HG03432 (cell line): ENCODE measurements around the gene LRRC36.
A peak's percentile ranks its signal among the peaks of the same experiment; 100 is the strongest.
"Not testable (repeated sequence)": the region's sequence is repeated elsewhere in the genome, so short reads cannot be mapped to it uniquely, and the experiment has no call there.

Source experiments
- ATAC-seq: cut with Tn5 transposase; IDR thresholded peaks from one replicate; pipeline ENCODE4 v1.9.1; 2021; ENCODE audit warnings: mild to moderate bottlenecking, moderate library complexity; ENCODE audit not compliant: unreplicated experiment

The LRRC36 gene

GRCh38 chr16:67399749-67400704 lies 73.4 kb downstream of the LRRC36 start:
- ATAC-seq, result no peak

- no peak for ATAC-seq
These were observed 74.3 kb downstream of the LRRC36 start for GRCh38 chr16:67400901-67401300.

GRCh38 chr16:67403976-67404555 lies 77.5 kb downstream of the LRRC36 start:
- no peak for ATAC-seq

GRCh38 chr16:67404740-67405226 lies 78.2 kb downstream of the LRRC36 start:
- no peak for ATAC-seq

DNA sequence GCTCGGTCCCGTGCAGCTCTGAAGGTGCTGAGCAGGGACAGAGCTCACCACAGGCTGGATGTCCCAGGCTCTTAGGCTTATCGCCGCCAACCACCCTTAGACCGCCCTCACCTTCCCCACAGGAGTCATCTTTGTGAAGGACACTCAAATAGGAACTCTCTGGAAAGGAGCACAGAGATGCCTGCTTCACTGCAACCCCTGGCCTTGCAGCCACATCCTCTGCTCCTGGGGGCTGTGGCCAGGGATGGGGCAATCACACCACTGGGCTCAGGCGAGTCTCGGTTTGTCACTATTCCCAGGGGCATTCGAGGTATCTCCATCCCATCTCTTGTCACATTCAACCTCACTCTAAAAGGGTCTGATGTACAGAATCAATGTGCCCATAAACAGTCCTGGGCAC lies 78.7 kb downstream of the LRRC36 start:
- no peak for ATAC-seq

GRCh38 chr16:67406111-67406971 lies 79.7 kb downstream of the LRRC36 start:
- no peak for ATAC-seq

GRCh38 chr16:67407176-67407787 lies 80.7 kb downstream of the LRRC36 start:
- no peak for ATAC-seq

GRCh38 chr16:67407788-67408452 lies 81.3 kb downstream of the LRRC36 start:
- no peak for ATAC-seq

DNA sequence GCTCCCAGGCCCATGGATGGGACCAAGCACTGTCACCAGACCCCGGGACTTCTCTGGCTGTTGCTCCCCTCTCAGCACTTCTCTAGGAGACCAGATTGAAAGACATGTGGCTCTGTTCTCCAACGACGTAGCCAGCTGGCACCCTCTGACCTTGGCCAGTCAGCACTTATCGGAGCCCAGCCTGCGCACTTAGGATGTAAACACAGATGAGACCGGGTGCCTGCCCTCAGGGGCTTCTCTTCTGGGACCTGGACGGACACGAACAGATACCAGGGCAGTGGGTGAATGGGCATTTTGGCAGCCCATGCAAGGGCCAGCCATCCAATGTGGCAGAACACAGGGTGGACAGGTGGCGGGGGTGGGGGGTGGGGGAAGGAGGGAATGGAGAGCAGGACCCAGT lies 83.0 kb downstream of the LRRC36 start:
- ATAC-seq, result no peak

DNA sequence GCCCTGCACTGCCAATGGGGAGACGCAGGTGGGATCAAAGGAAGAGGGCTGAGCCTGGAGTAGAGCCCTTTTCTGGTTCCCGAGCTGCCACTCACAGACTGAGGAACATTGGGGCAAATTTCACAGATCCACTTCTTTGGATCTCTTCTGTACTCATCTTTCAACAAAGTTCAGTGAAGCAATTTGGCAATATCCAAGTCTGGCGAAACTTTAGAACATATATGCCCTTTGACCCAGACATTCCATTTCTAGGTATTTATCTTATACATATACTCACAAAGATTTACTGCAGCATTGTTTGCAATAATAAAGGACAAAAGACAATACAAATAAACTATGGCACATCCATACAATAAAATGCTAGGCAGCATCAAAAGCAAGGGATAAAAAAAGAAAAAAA lies 84.7 kb downstream of the LRRC36 start:
- no peak for ATAC-seq

DNA sequence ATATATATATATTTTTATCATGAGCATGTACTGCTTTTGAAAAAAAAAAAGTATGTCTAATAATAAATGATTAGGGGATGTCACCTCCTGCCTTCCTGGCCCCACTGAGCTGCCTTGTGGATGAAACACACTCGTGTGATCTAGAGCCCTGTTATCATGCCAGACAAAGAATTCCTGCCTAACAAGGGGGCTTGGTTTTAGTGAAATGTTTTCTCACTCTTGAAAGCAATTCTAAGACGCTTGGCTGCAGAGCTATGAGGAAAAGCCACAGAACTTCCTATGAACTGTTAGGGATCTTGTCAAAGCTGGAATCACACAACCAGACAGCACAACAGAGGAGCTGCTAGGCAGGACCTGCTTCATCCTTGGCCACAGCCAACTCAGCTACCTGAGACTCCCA lies 85.7 kb downstream of the LRRC36 start:
- no peak for ATAC-seq

DNA sequence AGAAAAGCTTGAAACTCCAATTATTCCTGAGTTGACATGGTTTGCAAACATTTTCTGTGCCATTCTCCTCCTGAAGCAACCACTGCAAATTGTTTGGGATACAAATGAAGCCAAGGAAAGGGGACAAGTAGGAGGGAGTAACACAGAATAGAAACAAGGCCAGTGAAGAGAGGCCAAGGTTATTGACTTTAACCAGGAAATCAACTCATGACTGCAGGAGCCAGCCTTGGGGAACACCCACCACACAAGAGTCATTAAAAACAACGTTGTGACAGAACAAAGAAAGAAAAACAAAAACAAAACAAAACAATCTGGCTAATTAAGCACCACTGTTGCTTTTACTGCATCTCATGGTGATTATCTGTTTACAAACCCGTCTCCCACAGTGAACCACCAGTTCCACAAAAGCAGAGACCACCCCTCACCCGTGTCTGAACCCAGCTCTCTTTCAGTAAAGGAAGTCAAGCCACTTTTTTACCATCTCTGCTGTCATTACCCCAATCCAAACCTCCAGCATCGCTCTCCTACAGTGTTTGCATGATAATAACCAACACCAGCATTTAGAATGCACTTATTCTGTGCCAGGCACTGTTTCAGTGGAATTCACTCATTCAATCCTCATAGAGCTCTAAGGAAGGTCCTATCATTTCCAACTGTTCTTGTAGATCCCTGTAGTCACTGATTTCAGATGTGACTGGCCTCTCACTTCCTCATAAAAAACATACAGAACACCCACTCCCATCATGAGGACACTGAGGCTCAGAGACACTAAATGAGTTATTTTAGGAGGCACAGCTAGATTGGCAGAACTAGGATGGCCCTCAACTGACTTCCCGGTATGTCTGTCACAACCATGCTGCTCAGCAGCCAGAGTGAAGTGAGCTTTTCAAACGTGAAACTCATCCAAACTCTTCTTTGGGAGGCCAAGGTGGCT lies 87.6 kb downstream of the LRRC36 start:
- no peak for ATAC-seq

GRCh38 chr16:67415421-67415820 lies 88.8 kb downstream of the LRRC36 start:
- not testable (repeated sequence) for ATAC-seq

DNA sequence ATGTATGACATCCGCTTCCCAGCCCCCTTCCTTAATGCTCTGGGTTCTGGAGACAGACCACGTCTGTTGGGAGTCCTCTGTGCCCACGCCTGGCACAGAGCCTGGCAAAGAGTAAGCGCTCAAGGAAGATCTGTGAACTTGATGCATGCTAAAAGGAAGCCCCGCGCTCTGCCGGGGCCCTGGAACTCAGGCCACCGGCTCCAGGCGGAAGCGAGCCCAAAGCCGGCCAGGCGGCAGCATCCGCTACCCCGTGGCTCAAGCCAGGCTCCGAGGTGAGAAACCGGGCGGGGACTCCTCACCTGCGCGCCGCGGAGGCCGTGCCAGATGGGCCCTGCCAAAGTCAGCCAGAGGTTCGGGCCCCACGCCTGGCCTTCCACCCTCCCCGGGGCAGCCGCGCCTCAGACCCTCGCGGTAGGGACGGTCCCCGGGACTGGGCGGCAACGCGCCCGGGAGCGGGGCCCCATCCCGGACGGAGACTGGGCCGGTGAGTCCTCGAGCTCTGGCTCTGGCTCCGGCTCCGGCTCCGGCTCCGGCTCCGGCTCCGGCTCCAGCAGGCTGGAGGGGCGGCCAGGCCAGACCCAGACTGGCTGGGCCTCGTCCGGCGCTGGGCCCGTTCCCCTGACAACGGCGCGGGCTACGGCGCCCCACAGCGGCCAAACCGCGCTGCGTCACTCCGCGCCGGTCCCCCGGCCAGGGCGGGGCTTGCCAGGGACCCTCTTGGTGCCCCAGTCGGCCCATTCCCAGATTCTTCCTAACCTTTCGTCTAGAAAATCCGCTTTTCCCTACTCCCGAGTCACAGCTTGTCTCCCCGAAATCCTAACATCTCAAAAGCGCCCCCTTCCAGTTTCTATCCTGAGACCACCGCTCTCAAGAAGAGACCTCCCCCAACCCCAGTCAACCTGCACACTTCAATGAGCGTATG lies 89.5 kb downstream of the LRRC36 start, which contains the start of gene ZDHHC1:
ZDHHC1 (minus strand) TSS at position 606 of the 922 bp plus-strand sequence. CDS start 8,702 bp downstream, outside the sequence.
- ATAC-seq, result peak; percentile 82

- no peak for ATAC-seq
These were observed 90.9 kb downstream of the LRRC36 start for GRCh38 chr16:67417333-67418061.

GRCh38 chr16:67419502-67419901 lies 92.9 kb downstream of the LRRC36 start:
- no peak for ATAC-seq

DNA sequence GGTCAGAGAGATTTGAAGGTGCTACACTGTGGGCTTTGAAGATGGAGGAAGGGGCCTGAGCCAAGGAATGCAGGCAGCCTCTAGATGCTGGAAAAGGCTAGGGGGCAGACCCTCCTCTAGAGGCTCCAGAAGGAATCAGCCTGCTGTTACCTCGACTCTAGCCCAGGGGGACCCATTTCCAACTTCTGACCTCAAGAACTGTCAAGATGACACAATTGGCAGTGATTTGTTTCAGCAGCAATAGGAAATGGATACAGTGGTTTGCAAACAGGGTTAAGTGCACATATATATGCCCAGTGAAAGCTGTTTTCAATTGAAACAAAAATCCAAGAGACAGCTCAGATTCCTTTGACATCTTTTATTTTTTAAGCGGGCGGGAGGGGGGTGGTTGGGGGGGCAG lies 93.3 kb downstream of the LRRC36 start:
- no peak for ATAC-seq
